GM12873 (cell line): Measurements from ENCODE around the gene NEDD4.
A peak's percentile ranks its signal among the peaks of the same experiment; 100 is the strongest.

Experiments
- CTCF ChIP-seq: IDR thresholded peaks from 2 replicates; pipeline ENCODE4 v1.5.1; 2012; ENCODE audit warnings: low read depth, mild to moderate bottlenecking, moderate library complexity, low read length, control low read depth; ENCODE audit not compliant: insufficient read depth; ENCODE audit errors: missing control alignments

NEDD4 gene

DNA sequence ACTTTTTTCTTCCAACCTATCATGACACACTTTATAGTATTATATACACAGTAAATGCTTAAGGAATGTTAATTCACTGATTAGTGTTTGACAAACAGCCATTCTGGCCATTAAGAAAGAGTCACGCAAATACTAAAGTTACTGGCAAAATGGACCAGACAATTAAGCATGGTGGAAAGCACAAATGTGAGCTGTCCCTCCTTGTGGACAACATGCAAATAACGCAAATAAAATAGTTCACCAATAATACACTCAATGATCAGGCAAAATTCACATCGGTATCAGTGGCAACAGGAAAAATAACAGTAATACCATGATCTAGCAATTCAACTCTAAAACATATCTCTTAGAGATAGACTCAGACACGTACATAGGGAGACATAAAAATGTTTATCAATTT, 71.7 kb downstream of the NEDD4 start:
- no peak for TF ChIP-seq CTCF

DNA sequence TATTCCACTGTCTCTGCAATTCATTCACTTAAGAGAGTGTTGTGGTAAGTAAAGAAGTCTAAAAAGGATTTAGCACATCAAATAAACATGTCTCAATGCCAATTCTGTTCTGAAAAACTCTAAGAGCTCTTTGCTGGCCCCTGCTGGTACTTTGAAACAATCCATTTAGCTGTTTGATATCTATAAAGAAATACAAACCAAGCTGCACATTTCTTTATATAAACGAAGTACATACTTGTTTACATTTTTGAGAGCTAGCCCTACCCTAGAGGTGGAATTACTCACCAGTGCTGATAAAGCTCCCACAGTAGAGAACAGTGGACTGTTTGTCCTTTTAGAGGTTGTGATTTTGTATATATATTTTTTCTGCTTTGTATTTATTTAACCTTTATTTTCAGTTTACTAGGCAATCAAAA, 75.5 kb downstream of the NEDD4 start:
- peak; percentile 50 for TF ChIP-seq CTCF

- TF ChIP-seq CTCF: no peak
These were observed 76.6 kb downstream of the NEDD4 start for GRCh38 chr15:55916666-55917409.

DNA sequence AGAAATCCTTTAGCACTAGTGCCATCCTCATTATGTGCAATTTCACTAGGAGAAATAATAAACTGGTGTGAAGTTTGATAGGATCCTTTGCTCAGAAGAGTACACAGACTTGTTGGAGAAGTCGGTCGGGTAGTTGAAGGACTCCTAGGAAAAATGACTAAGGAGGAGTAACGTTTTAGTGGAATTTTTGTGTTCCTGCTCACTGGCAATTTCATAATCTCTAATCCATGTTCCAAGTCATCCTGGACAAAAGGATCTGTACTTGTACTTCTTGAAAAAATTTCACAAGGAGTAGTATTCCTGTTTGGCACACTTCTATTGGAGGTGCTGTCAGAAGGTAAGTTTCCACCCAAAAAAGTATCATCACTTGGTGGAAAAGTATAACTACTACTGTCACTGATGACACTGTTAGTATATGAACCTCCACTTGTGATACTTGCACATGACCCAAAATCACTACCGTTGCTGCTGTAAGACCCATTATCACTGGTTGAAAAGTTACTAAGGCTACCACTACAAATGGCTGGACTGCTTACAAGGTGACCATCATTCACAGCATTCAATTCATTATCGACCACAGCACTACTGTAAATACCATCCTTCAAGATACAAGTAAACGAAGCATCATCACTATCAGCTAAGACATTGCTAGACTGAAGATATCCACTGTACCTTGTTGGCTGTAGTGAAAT, 77.4 kb downstream of the NEDD4 start:
- TF ChIP-seq CTCF: no peak

GRCh38 chr15:55915221-55915620, 78.2 kb downstream of the NEDD4 start:
- TF ChIP-seq CTCF: no peak

DNA sequence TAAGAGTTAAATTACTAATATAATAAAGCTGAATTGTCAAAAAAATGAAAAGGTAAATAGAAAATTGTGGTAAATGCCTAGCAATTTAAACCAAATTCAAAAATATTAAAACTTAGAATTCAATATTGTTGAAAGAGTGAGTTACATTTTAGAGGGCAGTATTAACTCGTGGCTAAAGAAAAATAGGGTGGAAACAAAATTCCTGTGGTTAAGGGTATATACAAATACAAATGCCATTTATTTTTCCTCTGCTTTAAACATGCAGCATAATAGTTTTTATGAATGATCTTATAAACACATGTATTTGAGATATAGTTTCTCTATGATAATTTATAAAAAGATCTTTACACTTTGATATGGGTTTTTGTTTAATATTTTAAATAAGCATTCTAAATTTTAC, 79.0 kb downstream of the NEDD4 start:
- TF ChIP-seq CTCF: no peak

DNA sequence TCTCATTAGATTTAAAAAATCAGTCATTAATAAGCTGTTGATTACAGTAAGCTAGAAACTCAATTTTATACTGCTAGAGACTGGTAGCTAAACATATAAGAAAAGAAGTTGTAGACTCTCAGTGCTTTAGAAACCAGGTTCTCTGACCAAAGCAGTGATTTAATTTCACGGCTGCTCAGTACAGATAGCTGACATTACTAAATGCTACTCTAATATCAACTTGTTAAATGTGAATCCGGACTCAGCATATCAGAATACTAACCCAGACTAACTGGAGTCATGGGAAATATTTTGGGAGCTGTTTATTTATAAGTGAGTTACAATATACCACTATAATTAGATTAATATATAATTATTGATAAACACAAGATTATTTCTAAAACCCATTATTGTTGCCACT, 80.4 kb downstream of the NEDD4 start:
- TF ChIP-seq CTCF: no peak
